T-helper 1 cell (primary cell): ENCODE results near the gene ARID1B.

ENCODE experiments used
- DNase-seq, 5 donors: peaks; one replicate each; pipeline ENCODE4 v3.0.0-alpha.2; 2012 to 2020

The ARID1B gene

GRCh38 chr6:157063176-157063905, 286.2 kb downstream of the ARID1B start:
- no peak for DNase-seq

DNA sequence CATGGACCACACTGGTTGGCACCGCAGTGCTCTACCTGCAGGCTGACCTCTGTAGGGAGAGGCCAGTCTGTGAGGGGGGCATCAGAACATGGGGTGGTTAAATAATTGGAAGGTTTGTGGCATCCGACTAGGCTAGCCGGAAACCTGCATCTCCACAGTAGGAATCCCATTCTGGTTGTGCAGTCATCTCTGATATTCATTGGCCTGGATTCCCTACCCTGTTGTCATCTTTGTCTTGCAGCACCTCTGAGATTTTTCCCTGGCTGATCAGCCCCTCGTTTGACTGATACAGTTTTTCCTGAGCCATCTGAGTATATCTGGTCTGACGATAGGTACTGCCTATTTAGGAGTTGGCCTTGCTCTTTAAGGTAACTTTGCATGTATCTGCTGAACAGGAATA, 286.7 kb downstream of the ARID1B start:
- no peak for DNase-seq

DNA sequence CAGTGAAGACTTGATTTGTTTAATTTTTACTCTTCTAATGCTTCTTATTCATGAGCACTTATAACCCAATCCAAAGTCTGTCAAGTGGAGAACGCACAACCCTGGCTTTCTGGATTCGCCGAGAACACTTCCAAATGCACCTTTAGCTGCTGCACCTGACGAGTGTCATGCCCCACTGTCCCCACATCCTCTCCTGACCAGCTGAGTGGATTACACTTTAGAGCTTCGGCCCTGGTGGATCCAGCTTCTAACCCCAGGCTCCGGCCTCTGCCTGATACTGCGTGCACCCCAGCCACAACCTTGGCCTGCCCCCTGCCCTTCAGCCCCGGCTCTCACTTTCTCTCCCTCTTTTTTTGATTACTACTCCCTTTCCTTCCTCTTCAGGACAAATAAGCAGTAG, 287.3 kb downstream of the ARID1B start:
- DNase-seq, result no peak

- DNase-seq, result no peak
Measured at GRCh38 chr6:157065366-157065765, 288.2 kb downstream of the ARID1B start.

GRCh38 chr6:157066781-157067491, 289.8 kb downstream of the ARID1B start:
- DNase-seq, result no peak

- DNase-seq, result no peak
Measured at GRCh38 chr6:157067507-157067906, 290.3 kb downstream of the ARID1B start.

DNA sequence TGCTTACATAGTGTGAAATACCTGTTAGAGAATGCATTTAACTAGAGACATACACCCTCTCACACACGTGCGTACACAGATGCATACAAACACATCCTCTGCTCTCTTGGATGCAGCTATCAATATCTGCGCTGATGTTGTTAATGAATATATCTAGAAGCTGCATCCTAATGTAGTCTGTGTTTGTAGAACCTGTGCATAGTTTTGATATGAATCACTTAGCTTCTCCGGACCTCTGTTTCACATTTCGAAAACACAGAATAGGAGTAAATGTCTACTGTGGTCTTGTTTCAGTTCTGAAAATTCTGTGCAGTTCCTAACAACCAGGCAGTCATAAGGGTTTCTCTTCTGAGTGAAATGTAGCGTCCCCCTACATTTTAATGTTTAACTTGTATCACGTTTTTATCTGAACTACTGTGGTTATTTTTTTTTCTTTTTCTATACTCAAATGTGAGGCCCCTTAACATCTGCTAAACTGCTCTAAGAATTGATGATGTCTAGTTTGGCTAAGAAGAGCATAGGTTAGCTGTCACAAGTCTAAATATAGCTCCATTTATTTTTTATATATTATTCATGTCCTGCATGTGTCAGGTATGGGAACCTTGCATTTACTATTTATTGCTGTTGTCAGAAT, 291.6 kb downstream of the ARID1B start:
- peak in 1 of 5 donors; percentile 79 for DNase-seq

DNA sequence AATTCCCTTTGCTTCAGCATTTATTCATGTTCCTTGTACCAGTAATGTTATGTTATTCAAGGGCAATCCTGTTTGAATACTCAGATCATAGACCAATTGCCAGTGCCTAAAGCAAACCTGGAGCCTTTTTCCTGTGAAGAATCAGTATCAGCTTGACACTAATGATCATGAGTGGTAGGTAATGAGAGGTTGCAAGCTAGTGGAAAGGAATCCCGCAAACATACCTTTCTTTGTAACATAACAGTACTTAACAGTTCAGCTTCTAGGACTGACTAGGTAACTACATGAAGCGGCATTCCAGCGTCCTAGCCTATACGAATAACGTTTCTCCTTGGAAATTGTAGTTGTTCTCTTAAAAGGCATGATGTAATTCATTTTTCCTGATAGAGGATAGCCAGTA, 292.4 kb downstream of the ARID1B start:
- no peak for DNase-seq

DNA sequence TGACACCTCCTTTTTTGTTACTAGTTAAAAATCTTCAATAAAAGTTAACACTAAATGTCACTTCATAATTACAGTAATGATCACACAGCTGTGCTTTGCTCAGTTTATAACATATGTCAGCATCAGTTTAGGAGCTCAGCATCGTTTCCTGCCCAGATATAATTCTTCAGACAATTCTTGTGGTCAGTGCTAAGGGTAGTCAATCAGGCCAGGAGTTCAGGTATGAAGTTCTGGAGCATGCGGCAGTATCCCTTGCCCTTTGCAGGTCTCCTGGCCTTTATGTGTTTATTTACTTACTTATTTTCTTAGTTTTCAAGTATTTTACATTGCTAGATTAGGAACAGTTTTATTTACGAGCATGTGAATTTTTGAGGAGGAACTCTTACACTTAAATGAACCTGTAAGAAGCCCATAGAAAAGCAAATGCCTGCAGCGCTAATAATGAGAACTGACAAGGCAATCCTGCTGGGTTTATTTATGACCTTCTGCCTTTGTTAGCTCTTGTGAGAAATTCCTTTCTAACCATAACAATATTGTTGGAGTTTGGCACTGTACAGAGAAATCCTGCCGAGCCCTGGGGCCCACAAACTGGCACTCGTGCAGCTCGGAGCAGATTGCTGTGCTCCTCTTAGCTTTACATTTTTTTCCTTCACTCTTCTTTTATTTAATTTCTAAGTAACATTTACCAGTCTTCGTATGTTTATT, 293.4 kb downstream of the ARID1B start:
- DNase-seq, result no peak

GRCh38 chr6:157072128-157072527, 294.9 kb downstream of the ARID1B start:
- no peak for DNase-seq

- DNase-seq, result no peak
Measured at GRCh38 chr6:157073596-157073995, 296.4 kb downstream of the ARID1B start.

- DNase-seq, result no peak
Measured at GRCh38 chr6:157074969-157075368, 297.8 kb downstream of the ARID1B start.

- DNase-seq, result peak in 1 of 5 donors; percentile 49
Measured at GRCh38 chr6:157075549-157076450, 298.6 kb downstream of the ARID1B start.

DNA sequence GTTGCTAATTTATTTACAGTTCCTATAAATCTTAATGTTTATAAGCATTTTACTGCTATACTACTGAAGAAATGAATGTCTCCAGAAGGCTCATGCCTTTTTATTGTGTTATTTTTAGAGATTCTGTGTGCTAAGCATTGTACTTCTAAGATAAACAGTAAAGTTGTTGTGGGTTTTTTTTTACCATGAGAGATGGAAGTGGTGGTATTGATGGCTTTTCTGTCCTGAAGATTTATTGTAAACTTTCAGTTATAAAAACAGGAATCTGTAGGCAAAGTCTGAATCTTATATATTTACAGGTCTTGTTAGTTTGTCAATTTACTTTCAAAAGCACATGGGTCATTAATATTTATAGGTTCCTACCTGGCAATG, 299.3 kb downstream of the ARID1B start:
- no peak for DNase-seq

DNA sequence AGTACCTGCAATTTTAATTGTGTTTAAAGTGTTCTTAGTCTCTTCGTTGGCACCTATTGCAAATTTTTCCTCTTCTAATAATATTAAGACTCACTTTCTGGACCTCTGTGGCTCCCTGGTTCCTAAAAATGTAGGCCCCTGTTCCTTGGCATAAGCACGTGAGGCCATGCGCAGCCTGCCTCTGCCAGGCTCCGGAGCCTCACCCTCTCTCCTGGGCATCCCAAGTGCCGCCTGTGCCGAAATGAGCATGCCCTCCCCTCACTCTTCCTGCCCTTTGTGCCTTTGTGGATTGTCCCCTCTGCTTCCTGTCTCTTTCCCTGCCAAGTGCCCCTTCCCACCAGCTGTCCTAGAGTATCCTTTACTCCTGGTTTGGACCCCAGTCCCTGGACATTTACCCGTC, 300.1 kb downstream of the ARID1B start:
- no peak for DNase-seq

DNA sequence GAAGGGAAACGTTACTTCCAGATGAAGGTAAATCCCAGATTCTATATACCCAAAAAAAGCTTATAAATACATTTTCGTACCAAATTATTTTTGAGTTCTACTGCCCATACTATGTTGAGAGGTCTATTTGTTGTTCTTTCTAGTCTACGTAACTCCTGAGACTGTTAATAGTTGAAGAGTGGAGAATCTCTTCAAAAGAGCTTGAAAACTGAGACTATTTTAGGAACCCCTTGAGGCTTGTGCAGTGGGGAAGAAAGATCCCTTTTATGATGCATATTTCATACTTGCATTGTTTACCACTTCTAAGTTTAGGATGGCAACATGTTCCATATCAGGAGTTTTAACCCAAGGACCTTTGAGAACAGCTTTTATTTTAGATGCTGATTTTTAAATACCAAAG, 301.1 kb downstream of the ARID1B start:
- DNase-seq, result no peak

DNA sequence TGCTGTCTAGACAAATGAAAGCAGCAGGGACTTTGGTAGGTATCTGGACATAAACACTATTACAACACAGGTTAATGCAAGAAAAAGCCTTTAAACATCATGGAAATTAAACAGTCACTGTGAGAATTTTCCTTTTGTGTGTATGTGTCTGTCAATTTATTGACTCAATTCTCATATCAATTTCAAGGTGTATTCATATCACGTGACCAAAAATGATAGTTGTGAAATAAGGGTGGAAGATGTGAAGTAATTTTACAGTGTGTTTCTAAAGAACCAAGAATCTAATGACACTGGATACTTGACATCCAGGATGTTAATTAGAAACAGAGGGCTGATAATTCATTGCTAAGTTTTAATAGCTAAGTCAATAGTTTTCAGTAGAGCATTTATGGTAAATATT, 302.1 kb downstream of the ARID1B start:
- DNase-seq, result no peak

- no peak for DNase-seq
Measured at GRCh38 chr6:157079771-157080170, 302.6 kb downstream of the ARID1B start.

- DNase-seq, result no peak
Measured at GRCh38 chr6:157080986-157081391, 303.8 kb downstream of the ARID1B start.

DNA sequence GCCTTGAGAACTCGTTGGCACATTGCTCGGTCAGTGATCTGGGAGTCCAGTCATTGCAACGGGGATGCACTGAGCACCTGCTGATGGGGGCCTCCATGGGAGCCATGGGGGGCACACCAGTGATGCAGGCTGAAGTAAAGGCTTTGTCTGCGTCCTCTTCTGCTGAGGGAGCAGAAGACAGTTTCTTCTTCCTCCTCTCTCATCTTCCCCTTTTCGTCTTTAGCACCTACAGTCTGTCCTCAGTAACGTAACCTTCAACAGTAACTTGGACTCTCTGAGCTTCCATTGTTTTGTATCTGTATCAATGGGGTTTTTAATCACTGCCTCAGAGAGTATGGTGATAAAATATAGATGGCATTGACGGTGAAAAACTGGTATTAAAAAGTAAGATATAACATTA, 306.2 kb downstream of the ARID1B start:
- DNase-seq, result no peak

DNA sequence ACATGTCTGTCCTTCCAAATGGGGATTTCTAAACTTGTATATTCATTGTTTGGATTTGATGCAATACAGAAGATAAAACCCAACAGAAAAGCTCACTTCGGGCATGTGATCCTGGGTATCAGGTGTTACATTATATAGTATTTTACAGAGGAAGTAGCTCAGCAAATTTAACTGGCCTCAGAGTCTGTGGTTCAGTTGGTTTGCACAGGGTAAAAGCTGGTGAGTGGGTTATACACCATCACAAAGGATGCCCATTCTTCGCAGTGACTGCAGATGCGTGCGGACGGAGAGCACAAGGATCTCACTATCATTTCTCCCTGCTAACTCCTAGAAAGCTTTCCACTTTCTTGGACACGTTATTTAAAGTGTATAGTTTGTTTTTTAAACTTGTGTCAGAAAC, 309.5 kb downstream of the ARID1B start:
- no peak for DNase-seq

GRCh38 chr6:157087974-157088373, 310.8 kb downstream of the ARID1B start:
- DNase-seq, result no peak
